Bronchial epithelial cell (primary cell): Measurements from ENCODE around the gene LENEP. TPM values are rescaled to one million over a fixed set of nuclear protein-coding genes. Genes with fewer than 3 reads are reported as not detected.

Experiments
- DNase-seq: peaks from one replicate; pipeline ENCODE4 v3.0.0-alpha.2; 2010; ENCODE audit warnings: low read depth
- FAIRE-seq: peaks from 2 replicates; lab custom pipeline; 2011; peaks lifted over from hg19 to GRCh38; lab: Jason Lieb, UNC
- H3K27me3 ChIP-seq: 2 replicates; pipeline ENCODE4 v1.5.1; 2011; ENCODE audit warnings: low read length; ENCODE audit not compliant: control insufficient read depth, insufficient read depth
- H3K36me3 ChIP-seq: 2 replicates; pipeline ENCODE4 v1.5.1; 2011; ENCODE audit warnings: low read length; ENCODE audit not compliant: control insufficient read depth, insufficient read depth
- H3K4me3 ChIP-seq: 2 replicates; pipeline ENCODE4 v1.5.1; 2011; ENCODE audit warnings: mild to moderate bottlenecking, low read depth, low read length, control low read depth
- CTCF ChIP-seq: IDR thresholded peaks from 2 replicates; pipeline ENCODE4 v1.5.1; 2011; ENCODE audit warnings: mild to moderate bottlenecking, moderate library complexity, low read length, control low read depth, inconsistent platforms; ENCODE audit not compliant: insufficient read depth, severe bottlenecking
- total RNA-seq: library from RNA; depleted of rRNA; stranded (reverse); fragments of >200 nt; gene quantifications from 2 replicates; pipeline ENCODE4 v1.2.1, GENCODE V29; 2014

LENEP gene
- total RNA-seq, 1 donor from 2014 or later: not detected

GRCh38 chr1:154958036-154958435, 35.4 kb upstream of the LENEP start:
- DNase-seq: no peak
- no peak for TF ChIP-seq CTCF
- H3K36me3 ChIP-seq: peaks cover 4% of the 10 kb centered on the region
- FAIRE-seq: no peak
- H3K27me3 ChIP-seq: no peaks in the 10 kb centered on the region
- no peak overlapping the region for H3K4me3 ChIP-seq

- no peak for FAIRE-seq
- Histone ChIP-seq H3K27me3 (no peaks in the 10 kb centered on the region), H3K36me3 (peaks cover 4% of the 10 kb centered on the region), H3K4me3 (no peak overlapping the region)
- no peak for DNase-seq
- no peak for TF ChIP-seq CTCF
Measured at GRCh38 chr1:154958681-154959425, 34.5 kb upstream of the LENEP start.

GRCh38 chr1:154959426-154959780, 34.0 kb upstream of the LENEP start:
- Histone ChIP-seq H3K27me3 (no peaks in the 10 kb centered on the region), H3K36me3 (peaks cover 5% of the 10 kb centered on the region), H3K4me3 (no peak overlapping the region)
- FAIRE-seq (no peak), DNase-seq (no peak)
- TF ChIP-seq CTCF: no peak

GRCh38 chr1:154960446-154961136, 32.8 kb upstream of the LENEP start:
- FAIRE-seq (no peak), DNase-seq (no peak)
- Histone ChIP-seq H3K4me3 (peak overlapping the region; percentile 60), H3K36me3 (peaks cover 14% of the 10 kb centered on the region), H3K27me3 (no peaks in the 10 kb centered on the region)
- TF ChIP-seq CTCF: no peak

GRCh38 chr1:154961207-154962155, 31.9 kb upstream of the LENEP start, which contains the start of gene PYGO2:
Gene PYGO2 (minus strand): TSS chr1:154961782. CDS start chr1:154961576, 206 bp downstream.
- TF ChIP-seq CTCF: peak; percentile 29
- peaks cover 23% of the 10 kb centered on the region for H3K36me3 ChIP-seq
- no peaks in the 10 kb centered on the region for H3K27me3 ChIP-seq
- peak within 1 kb of the TSS; percentile 60 for H3K4me3 ChIP-seq
- FAIRE-seq (no peak), DNase-seq (peak; percentile 50)
